Left lung (tissue), 10 donors: ENCODE results near the gene MED27. TPM values are rescaled to one million over a fixed set of nuclear protein-coding genes. Genes with fewer than 3 reads are reported as not detected.

Experiments
- ATAC-seq: fragments of 200-7000 bp; cut with Tn5 transposase; one replicate; pipeline ENCODE4 v1.9.1; 2020; ENCODE audit warnings: moderate library complexity
- DNase-seq, 4 donors: peaks; one replicate each; pipeline ENCODE4 v3.0.0-alpha.2; 2013 to 2020
- H3K27ac ChIP-seq, 2 donors: fragments of 200-600 bp; sonication (generic) in 1 of 2; one replicate each; pipeline versions ENCODE4 v1.5.0 to v1.8.0; 2020 to 2021
- H3K27me3 ChIP-seq, 2 donors: fragments of 200-600 bp; sonication (generic) in 1 of 2; one replicate each; pipeline versions ENCODE4 v1.5.0 to v1.8.0; 2020 to 2021
- H3K36me3 ChIP-seq, 2 donors: fragments of 200-600 bp; sonication (generic) in 1 of 2; one replicate each; pipeline versions ENCODE4 v1.5.0 to v1.8.0; 2020 to 2021
- H3K4me1 ChIP-seq, 2 donors: fragments of 200-600 bp; one replicate each; pipeline ENCODE4 v1.8.0; 2021
- H3K4me3 ChIP-seq, 2 donors: fragments of 200-600 bp; sonication (generic) in 1 of 2; one replicate each; pipeline versions ENCODE4 v1.5.0 to v1.8.0; 2020 to 2021; ENCODE audit warnings: mild to moderate bottlenecking in 1 of 2
- H3K9me3 ChIP-seq, 2 donors: fragments of 200-600 bp; sonication (generic) in 1 of 2; one replicate each; pipeline versions ENCODE4 v1.5.0 to v1.8.0; 2020 to 2021
- CTCF ChIP-seq, 2 donors: fragments of 200-600 bp; sonication (generic) in 1 of 2; IDR thresholded peaks; one replicate each; pipeline versions ENCODE4 v1.5.0 to v1.8.0; 2021; ENCODE audit warnings: antibody characterized with exemption in 2 of 2
- intact Hi-C, 2 donors: fragments of 100-400 bp; cut with DNase I; formaldehyde crosslinking; loops; one replicate each; pipeline versions ENCODE4 v1.11.2 to v1.14.2; 2022
- polyA plus RNA-seq, 6 donors: library from polyadenylated mRNA; unstranded; fragments of 120-200 nt; gene quantifications; one replicate each; pipeline ENCODE4 v1.2.1, GENCODE V29; 2013; ENCODE audit not compliant: insufficient read length in 6 of 6
- total RNA-seq, 2 donors: library from RNA; stranded (reverse); fragmentation: NEBNext Ultra II Directional; extraction: Animal tissue kit (Norgen Biotek cat#: 25700); gene quantifications; one replicate each; pipeline ENCODE4 v1.2.1, GENCODE V29; 2021
- donor health status: DM: no; HTN: yes; CAD: no.
- donor health status: DM: no; HTN: no; CAD: no.

MED27 gene
- total and polyA plus RNA-seq, 8 donors, result 12.5 to 18.6 (median 16.7) TPM

GRCh38 chr9:132046456-132046855 lies 33.2 kb downstream of the MED27 start:
- Histone ChIP-seq H3K36me3 (no peaks in the 10 kb centered on the region), H3K4me1 (no peaks in the 10 kb centered on the region), H3K9me3 (no peaks in the 10 kb centered on the region), H3K27me3 (no peaks in the 10 kb centered on the region), H3K27ac (no peak overlapping the region), H3K4me3 (no peak overlapping the region)
- ATAC-seq (no peak), DNase-seq (no peak)
- intact Hi-C loops, result no loop called here
- no peak for TF ChIP-seq CTCF (IDR thresholded peaks at IDR 0.05)

DNA sequence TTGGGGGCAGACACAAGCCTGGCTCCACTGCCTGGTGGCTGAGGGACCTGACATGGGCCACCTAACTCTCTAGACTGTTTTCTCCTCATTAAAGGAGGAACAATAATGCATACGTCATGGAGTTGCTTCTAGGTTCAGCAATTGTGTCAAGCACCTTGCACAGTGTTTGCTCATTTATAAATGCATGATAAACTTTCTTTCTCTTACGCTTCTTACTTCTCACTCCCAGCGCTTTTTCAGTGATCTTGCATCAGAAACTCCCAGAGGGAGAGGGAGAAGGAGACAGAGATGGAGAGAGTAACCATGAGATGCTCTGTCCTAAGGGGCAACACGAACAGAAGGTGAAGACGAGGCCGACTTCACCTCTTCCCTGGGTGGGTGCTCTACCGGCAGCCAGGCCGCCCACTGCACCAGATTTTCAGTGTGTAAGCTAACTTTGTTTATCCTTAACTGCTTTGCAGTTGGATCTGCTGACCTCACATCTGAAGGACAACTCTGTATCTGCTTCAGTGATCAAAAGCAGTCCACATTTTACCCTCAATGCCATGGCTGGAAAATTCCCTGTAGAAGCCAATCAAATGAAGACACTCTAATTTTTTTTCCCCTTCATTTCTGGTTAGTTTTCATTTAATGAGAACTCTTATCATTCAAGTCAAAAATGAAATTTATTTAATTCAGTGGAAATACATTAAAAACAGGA lies 35.3 kb downstream of the MED27 start:
- no peak for DNase-seq
- Histone ChIP-seq H3K27me3 (no peaks in the 10 kb centered on the region), H3K27ac (no peak overlapping the region), H3K9me3 (no peaks in the 10 kb centered on the region), H3K4me3 (no peak overlapping the region), H3K4me1 (no peaks in the 10 kb centered on the region), H3K36me3 (no peaks in the 10 kb centered on the region)
- no peak for ATAC-seq
- no peak for TF ChIP-seq CTCF (IDR thresholded peaks at IDR 0.05)
- intact Hi-C loops, result no loop called here

- Histone ChIP-seq H3K4me3 (no peak overlapping the region), H3K9me3 (no peaks in the 10 kb centered on the region), H3K27me3 (no peaks in the 10 kb centered on the region), H3K4me1 (no peaks in the 10 kb centered on the region), H3K27ac (no peak overlapping the region), H3K36me3 (no peaks in the 10 kb centered on the region)
- intact Hi-C loops, result no loop called here
- ATAC-seq, result no peak
- no peak for TF ChIP-seq CTCF (IDR thresholded peaks at IDR 0.05)
- no peak for DNase-seq
Measured at GRCh38 chr9:132043708-132044107, 36.0 kb downstream of the MED27 start.

DNA sequence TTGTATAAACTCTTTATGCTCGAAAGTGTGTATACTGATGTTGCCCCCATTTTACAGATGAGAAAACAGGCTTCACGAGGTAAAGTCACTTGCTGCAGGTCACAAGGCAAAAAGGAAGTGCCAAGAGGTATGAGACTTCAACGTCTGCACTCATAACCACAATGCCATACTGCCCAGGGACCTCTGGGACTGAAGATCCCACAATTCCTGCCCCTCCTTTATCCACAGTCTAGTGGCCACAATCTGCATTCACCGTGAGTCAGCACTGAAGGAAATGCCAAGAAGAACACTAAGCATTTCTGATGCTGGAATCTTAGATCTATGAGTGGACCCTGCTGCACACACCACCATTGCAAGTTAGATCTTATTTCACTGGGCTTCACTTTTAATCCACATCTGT lies 37.3 kb downstream of the MED27 start:
- no peak for TF ChIP-seq CTCF (IDR thresholded peaks at IDR 0.05)
- intact Hi-C loops, result no loop called here
- H3K4me1 ChIP-seq, result no peaks in the 10 kb centered on the region
- H3K4me3 ChIP-seq, result no peak overlapping the region
- no peaks in the 10 kb centered on the region for H3K9me3 ChIP-seq
- no peak for DNase-seq
- no peak for ATAC-seq
- H3K27me3 ChIP-seq, result no peaks in the 10 kb centered on the region
- H3K36me3 ChIP-seq, result no peaks in the 10 kb centered on the region
- H3K27ac ChIP-seq, result no peak overlapping the region

- ATAC-seq, result no peak
- TF ChIP-seq CTCF (IDR thresholded peaks at IDR 0.05), result no peak
- no peak overlapping the region for H3K27ac ChIP-seq
- H3K36me3 ChIP-seq, result no peaks in the 10 kb centered on the region
- no peak overlapping the region for H3K4me3 ChIP-seq
- no peaks in the 10 kb centered on the region for H3K27me3 ChIP-seq
- no peak for DNase-seq
- H3K9me3 ChIP-seq, result no peaks in the 10 kb centered on the region
- no peaks in the 10 kb centered on the region for H3K4me1 ChIP-seq
- intact Hi-C loops, result no loop called here
Measured at GRCh38 chr9:132041798-132042197, 37.9 kb downstream of the MED27 start.
